ENCODE results near the gene CCDC8. TPM values are rescaled to one million over a fixed set of nuclear protein-coding genes. Genes with fewer than 3 reads are reported as not detected.

CCDC8 gene
- total and polyA plus RNA-seq, 2 donors (not counting 3 experiments of a cell fraction or from before 2014, with no cell fraction given) = 0.18 to 0.75 TPM

- peaks cover 0 to 3% of the 10 kb centered on the region in 2 experiments for H3K27me3 ChIP-seq (ENCODE audit: control insufficient read depth in 2 of 2, insufficient read depth in 2 of 2, low read length in 2 of 2)
- dilution Hi-C loops (cut with MboI; ENCODE audit: extremely low pct_ligation_motif_present, low sequenced_read_pairs) = no loop called here
- H3K9me1 ChIP-seq (replicated peaks; ENCODE audit: control insufficient read depth, extremely low read depth, insufficient read depth, low read length) = no peaks in the 10 kb centered on the region
- no peak overlapping the region for H3K4me3 ChIP-seq (replicated peaks in 1 of 3; ENCODE audit: insufficient read depth in 1 of 3, low read depth in 1 of 3, low read length in 3 of 3)
- H3K9me3 ChIP-seq (replicated peaks; ENCODE audit: control insufficient read depth, insufficient read depth, low read length) = no peaks in the 10 kb centered on the region
- H4K20me1 ChIP-seq (replicated peaks; ENCODE audit: control insufficient read depth, extremely low read depth, insufficient read depth, low read length) = no peaks in the 10 kb centered on the region
- FAIRE-seq (no peak), DNase-seq (ENCODE audit: low read depth, low spot score) (no peak)
- BruUV-seq (replicated peaks) = no TSS peak
- ChIA-PET POLR2A (interaction anchor here (0.6 kb wide), 1 partner anchor 36 kb away, joined by 8 read pairs; no protein-coding TSS in a partner anchor), CTCF (interaction anchor here (0.6 to 1.3 kb wide), 3 partner anchors 37 to 201 kb away, joined by 3 to 4 read pairs (median 3); no protein-coding TSS in a partner anchor)
- H3K4me1 ChIP-seq (ENCODE audit: control insufficient read depth, extremely low read depth, insufficient read depth, low read length) = no peaks in the 10 kb centered on the region
- H2AFZ ChIP-seq (ENCODE audit: low read depth, low read length) = no peak overlapping the region
- H3K79me2 ChIP-seq (ENCODE audit: control insufficient read depth, insufficient read depth, low read length) = no peaks in the 10 kb centered on the region
- no peaks in the 10 kb centered on the region for H3K36me3 ChIP-seq (ENCODE audit: control insufficient read depth in 2 of 2, extremely low read depth in 1 of 2, insufficient read depth in 2 of 2, low read length in 2 of 2)
- no peak overlapping the region for H3K27ac ChIP-seq (ENCODE audit: insufficient read depth, low read depth, low read length)
- no peak overlapping the region for H3K4me2 ChIP-seq (ENCODE audit: insufficient read depth, low read length)
- intact Hi-C loops (cut with micrococcal nuclease) = no loop called here
- no peak overlapping the region for H3K9ac ChIP-seq (replicated peaks; ENCODE audit: extremely low read depth, insufficient read depth, low read length)
- TF ChIP-seq JUN (IDR thresholded peaks at IDR 0.05; ENCODE audit: borderline replicate concordance, insufficient read depth, insufficient read length, low read depth) (no peak), EZH2 (IDR thresholded peaks at IDR 0.05; ENCODE audit: borderline replicate concordance, low read depth, low read length, severe bottlenecking) (no peak), POLR2AphosphoS5 (IDR thresholded peaks at IDR 0.05; ENCODE audit: insufficient read depth, low read depth, low read length) (no peak), CTCF (IDR thresholded peaks at IDR 0.05; ENCODE audit: extremely low read depth in 1 of 2, insufficient read depth in 1 of 2, low read depth in 1 of 2, low read length in 2 of 2) (no peak), MYC (IDR thresholded peaks at IDR 0.05; ENCODE audit: low read depth, low read length) (no peak), POLR2A (IDR thresholded peaks at IDR 0.05; ENCODE audit: low read depth, low read length) (no peak), MAX (IDR thresholded peaks at IDR 0.05; ENCODE audit: insufficient read depth, insufficient read length) (no peak), GATA2 (IDR thresholded peaks at IDR 0.05; ENCODE audit: insufficient read depth, insufficient read length, low read depth, low read length) (no peak), FOS (IDR thresholded peaks at IDR 0.05; ENCODE audit: borderline replicate concordance, insufficient read depth, low read length) (no peak)
Measured at GRCh38 chr19:46461537-46461936, 48.2 kb upstream of the CCDC8 start.
